Sigmoid colon (tissue), 3 donors: ENCODE results near the gene NOL4L.

Experiments
- CTCF ChIP-seq, 4 experiments: fragments of 450-650 bp in 3 of 4; fragments of 200-600 bp in 1 of 4; IDR thresholded peaks; one replicate each; pipeline ENCODE4 v1.5.1; 2016 to 2019; ENCODE audit warnings: antibody characterized with exemption in 4 of 4, mild to moderate bottlenecking in 3 of 4, moderate library complexity in 2 of 4
- POLR2A ChIP-seq, 2 donors: fragments of 450-650 bp; IDR thresholded peaks; one replicate each; pipeline ENCODE4 v1.6.1; 2016; ENCODE audit warnings: antibody characterized with exemption in 2 of 2, mild to moderate bottlenecking in 2 of 2, moderate library complexity in 2 of 2

- TF ChIP-seq CTCF (IDR thresholded peaks at IDR 0.05) (no peak), POLR2A (IDR thresholded peaks at IDR 0.05) (no peak)
Measured at GRCh38 chr20:32603046-32603726, 18.1 kb upstream of the NOL4L start.
